Mesothelial cell of epicardium (in vitro differentiated cells): ENCODE results near the gene XRCC2. TPM values are rescaled to one million over a fixed set of nuclear protein-coding genes. Genes with fewer than 3 reads are reported as not detected.
"Not testable (repeated sequence)": the region's sequence is repeated elsewhere in the genome, so short reads cannot be mapped to it uniquely, and the experiment has no call there.

Source experiments
- DNase-seq, 2 experiments: peaks; one replicate each; pipeline ENCODE4 v3.0.0; 2021; ENCODE audit warnings: low spot score in 2 of 2; ENCODE audit not compliant: unreplicated experiment in 2 of 2
- H3K27ac Mint-ChIP-seq: 2 replicates; pipeline ENCODE4 v1.8.0; 2021; ENCODE audit warnings: mixed read lengths
- H3K27me3 Mint-ChIP-seq: 2 replicates; pipeline ENCODE4 v1.8.0; 2021; ENCODE audit warnings: low read depth, mixed read lengths
- H3K36me3 Mint-ChIP-seq: 2 replicates; pipeline ENCODE4 v1.8.0; 2021; ENCODE audit warnings: mixed read lengths
- H3K4me1 Mint-ChIP-seq: 2 replicates; pipeline ENCODE4 v1.8.0; 2021; ENCODE audit warnings: mixed read lengths
- H3K4me3 Mint-ChIP-seq: 2 replicates; pipeline ENCODE4 v1.8.0; 2021; ENCODE audit warnings: mild to moderate bottlenecking, moderate library complexity, mixed read lengths
- H3K9me3 Mint-ChIP-seq: 2 replicates; pipeline ENCODE4 v1.8.0; 2021; ENCODE audit warnings: mixed read lengths
- total RNA-seq: library from RNA; stranded (reverse); gene quantifications from 3 replicates; pipeline ENCODE4 v1.2.1, GENCODE V29; 2021
- TF ChIP-seq, protein P1 (sequence below): fragments of 200-600 bp; sonication (generic); IDR thresholded peaks from one replicate; pipeline ENCODE4 v1.5.0; 2021; ENCODE audit warnings: antibody characterized with exemption; ENCODE audit not compliant: unreplicated experiment

XRCC2 gene
- total RNA-seq, 1 donor from 2014 or later, result 7.0 TPM

DNA sequence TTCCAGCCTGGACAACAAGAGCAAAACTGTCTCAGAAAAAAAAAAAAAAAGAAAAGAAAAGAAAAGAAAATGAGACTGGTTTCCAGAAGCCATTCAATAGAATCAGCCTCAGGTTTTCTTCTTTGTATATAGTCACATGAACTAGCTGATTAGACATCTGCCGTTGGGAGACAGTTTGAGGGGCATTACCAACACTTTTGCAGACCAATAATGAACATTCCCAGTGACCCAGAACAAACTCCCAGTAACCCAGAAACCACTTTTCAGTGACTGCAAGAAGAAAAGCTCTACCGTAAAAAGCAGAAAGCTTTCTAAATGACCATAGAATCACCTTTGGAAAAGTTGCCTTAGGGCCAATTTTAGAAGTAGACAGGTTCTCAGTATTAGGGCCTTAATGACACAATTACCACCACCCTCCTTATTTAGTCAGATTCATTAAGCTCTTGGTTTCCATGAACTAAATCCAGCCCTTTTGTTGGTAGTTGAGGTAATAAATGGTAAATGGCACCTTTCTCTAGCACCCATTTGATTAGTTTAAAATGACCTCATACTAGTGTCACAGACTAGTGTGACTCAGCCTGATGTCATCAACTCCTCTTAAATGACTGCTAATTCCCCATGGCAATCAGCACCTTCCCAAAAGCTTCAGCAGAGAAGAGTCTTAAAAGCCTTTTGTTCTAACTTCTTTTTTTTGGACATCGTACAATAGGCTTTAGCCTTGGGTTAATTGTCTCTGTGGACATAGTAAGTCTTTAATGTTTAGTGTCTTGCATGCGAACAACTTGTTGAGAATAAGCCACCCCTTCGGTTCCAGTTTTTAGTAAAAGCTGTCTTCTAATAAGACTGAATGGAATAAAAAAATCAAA lies 33.6 kb upstream of the XRCC2 start:
- H3K4me1 Mint-ChIP-seq, result peaks cover 9% of the 10 kb centered on the region
- no peak overlapping the region for H3K27ac Mint-ChIP-seq
- no peak overlapping the region for H3K4me3 Mint-ChIP-seq
- H3K36me3 Mint-ChIP-seq, result peaks cover 3% of the 10 kb centered on the region
- peaks cover 9% of the 10 kb centered on the region for H3K9me3 Mint-ChIP-seq
- no peak for DNase-seq
- TF ChIP-seq, protein P1, sequence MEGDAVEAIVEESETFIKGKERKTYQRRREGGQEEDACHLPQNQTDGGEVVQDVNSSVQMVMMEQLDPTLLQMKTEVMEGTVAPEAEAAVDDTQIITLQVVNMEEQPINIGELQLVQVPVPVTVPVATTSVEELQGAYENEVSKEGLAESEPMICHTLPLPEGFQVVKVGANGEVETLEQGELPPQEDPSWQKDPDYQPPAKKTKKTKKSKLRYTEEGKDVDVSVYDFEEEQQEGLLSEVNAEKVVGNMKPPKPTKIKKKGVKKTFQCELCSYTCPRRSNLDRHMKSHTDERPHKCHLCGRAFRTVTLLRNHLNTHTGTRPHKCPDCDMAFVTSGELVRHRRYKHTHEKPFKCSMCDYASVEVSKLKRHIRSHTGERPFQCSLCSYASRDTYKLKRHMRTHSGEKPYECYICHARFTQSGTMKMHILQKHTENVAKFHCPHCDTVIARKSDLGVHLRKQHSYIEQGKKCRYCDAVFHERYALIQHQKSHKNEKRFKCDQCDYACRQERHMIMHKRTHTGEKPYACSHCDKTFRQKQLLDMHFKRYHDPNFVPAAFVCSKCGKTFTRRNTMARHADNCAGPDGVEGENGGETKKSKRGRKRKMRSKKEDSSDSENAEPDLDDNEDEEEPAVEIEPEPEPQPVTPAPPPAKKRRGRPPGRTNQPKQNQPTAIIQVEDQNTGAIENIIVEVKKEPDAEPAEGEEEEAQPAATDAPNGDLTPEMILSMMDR, result no peak
- no peaks in the 10 kb centered on the region for H3K27me3 Mint-ChIP-seq

DNA sequence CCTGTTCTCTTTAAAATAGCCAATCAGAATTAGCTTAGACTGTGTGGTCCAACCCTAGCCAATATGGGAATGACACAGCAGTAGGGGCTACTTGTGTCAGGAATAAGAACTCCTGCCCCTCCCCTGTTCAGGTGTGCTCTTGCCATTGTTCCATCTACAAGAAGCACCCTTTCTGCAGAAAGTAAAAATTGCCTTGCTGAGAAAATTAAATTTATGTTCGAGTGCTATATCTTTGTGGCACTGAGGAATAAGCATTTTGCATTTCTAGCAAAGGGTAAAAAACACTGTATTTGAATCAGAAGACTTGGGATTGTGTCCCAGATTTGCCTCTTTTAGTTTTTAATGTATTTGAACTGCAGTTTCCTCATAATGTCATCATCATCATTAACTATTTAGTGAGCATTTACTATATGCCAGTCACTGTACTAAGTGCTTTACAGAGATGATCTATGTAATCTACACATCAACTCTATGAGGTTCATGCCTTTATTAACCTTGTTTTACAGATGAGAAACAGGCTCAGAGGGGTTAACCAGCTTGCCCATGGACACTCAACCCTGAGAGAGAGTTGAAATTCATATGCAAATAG lies 28.9 kb upstream of the XRCC2 start:
- TF ChIP-seq, protein P1, result no peak
- peaks cover 3% of the 10 kb centered on the region for H3K4me1 Mint-ChIP-seq

DNA sequence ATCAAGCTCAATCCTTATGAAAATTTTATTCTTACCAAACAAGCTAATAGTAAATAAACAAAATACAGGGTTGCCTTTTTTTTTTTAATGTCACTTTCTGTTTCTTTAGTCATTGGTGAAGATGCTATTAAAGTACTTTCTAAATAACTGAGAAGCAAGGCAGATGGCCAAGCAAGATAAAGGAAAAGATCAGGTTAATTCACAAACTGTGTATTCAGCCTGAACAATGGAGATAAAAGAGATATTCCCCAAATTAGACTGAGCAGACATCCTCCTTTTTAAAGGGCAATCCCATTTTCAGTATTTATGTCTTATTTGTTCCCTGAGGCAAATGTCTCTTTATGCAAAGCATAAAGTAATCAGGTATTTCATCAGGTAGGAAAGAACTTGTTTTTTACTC lies 23.1 kb upstream of the XRCC2 start:
- no peaks in the 10 kb centered on the region for H3K9me3 Mint-ChIP-seq

More for the DNA sequence above, 28.9 kb upstream of the XRCC2 start:
- no peaks in the 10 kb centered on the region for H3K27me3 Mint-ChIP-seq
- peaks cover 13% of the 10 kb centered on the region for H3K9me3 Mint-ChIP-seq
- peaks cover 6% of the 10 kb centered on the region for H3K36me3 Mint-ChIP-seq
- no peak overlapping the region for H3K4me3 Mint-ChIP-seq
- no peak overlapping the region for H3K27ac Mint-ChIP-seq
- no peak for DNase-seq

DNA sequence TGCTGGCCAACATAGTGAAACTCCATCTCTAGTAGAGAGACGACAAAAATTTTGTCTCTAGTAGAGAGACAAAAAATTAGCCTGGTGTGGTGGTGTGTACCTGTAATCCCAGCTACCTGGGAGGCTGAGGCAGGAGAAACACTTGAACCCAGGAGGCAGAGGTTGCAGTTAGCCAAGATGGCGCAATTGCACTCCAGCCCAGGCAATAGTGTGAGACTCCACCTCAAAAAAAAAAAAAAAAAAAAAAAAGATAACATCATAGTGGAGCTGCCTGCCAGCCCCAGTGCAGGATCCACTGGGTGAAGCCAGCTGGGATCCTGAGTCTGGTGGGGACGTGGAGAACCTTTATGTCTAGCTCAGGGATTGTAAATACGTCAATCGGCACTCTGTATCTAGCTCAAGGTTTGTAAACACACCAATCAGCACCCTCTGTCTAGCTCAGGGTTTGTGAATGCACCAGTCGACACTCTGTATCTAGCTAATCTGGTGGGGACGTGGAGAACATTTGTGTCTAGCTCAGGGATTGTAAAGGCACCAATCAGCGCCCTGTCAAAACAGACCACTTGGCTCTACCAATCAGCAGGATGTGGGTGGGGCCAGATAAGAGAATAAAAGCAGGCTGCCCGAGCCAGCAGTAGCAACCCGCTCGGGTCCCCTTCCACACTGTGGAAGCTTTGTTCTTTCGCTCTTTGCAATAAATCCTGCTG lies 21.5 kb upstream of the XRCC2 start:
- not testable (repeated sequence) for H3K27ac Mint-ChIP-seq, DNase-seq, H3K9me3 Mint-ChIP-seq, H3K36me3 Mint-ChIP-seq, H3K4me3 Mint-ChIP-seq, H3K27me3 Mint-ChIP-seq
- H3K4me1 Mint-ChIP-seq, result peaks cover 15% of the 10 kb centered on the region

More for the DNA sequence above, 23.1 kb upstream of the XRCC2 start:
- H3K36me3 Mint-ChIP-seq, result no peaks in the 10 kb centered on the region
- H3K4me3 Mint-ChIP-seq, result no peak overlapping the region
- DNase-seq, result no peak
- TF ChIP-seq, protein P1, result no peak
- peak overlapping the region; percentile 15 for H3K27ac Mint-ChIP-seq
- H3K4me1 Mint-ChIP-seq, result peaks cover 15% of the 10 kb centered on the region
- H3K27me3 Mint-ChIP-seq, result no peaks in the 10 kb centered on the region

DNA sequence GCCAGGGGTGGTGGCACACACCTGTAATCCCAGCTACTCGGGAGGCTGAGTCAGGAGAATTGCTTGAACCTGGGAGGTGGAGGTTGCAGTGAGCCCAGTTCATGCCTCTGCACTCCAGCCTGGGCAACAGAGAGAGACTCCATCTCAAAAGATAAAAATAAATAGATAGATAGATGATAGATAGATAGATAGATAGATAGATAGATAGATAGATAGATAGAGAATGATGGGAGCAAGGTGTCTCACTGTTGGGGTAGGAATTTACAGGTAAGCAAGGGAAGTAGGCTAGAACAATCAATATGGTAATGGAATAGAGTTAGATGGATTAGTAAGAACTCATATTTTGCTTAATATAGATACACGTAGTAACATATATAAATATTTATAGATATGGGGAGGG lies 16.3 kb upstream of the XRCC2 start:
- not testable (repeated sequence) for H3K9me3 Mint-ChIP-seq, H3K4me3 Mint-ChIP-seq

DNA sequence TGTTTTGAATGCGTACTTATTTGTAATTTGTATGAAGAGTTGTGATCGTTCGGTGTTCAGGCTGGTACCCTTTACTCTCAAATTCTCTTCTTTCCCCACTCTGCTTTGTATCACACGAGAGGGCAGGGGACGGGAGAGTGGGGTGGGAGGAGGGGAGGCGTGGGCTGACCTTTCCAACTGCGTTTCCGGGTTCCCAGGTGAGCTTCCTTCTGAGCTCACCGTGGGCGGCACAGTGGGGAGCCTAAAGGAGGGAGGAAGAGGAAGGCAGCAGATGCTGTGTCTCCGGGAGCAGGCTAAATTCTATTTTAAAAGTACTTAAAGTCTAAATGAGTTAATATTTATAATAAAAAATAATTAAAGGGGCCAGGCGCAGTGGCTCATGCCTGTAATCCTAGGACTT lies 7.4 kb upstream of the XRCC2 start:
- Mint-ChIP-seq H3K27me3 (no peaks in the 10 kb centered on the region), H3K4me3 (no peak overlapping the region), H3K36me3 (no peaks in the 10 kb centered on the region), H3K9me3 (peaks cover 4% of the 10 kb centered on the region), H3K27ac (no peak overlapping the region), H3K4me1 (no peaks in the 10 kb centered on the region)
- TF ChIP-seq, protein P1, result no peak
- no peak for DNase-seq

More for the DNA sequence above, 16.3 kb upstream of the XRCC2 start:
- not testable (repeated sequence) for H3K27me3 Mint-ChIP-seq, DNase-seq, H3K4me1 Mint-ChIP-seq, H3K27ac Mint-ChIP-seq, H3K36me3 Mint-ChIP-seq
